AG04449 (cell line): ENCODE measurements around the gene FAM83G.

Experiments
- CTCF ChIA-PET: fragments of 350-600 bp; formaldehyde crosslinking; extraction: SDS; loops from one replicate; lab custom pipeline; 2021; ENCODE audit warnings: antibody characterized with exemption; lab: Yijun Ruan, JAX
- POLR2A ChIA-PET: fragments of 400-600, 350-600 bp; formaldehyde crosslinking; extraction: SDS; loops from one replicate; lab custom pipeline; 2020; ENCODE audit warnings: antibody characterized with exemption, inconsistent platforms; lab: Yijun Ruan, JAX
- DNase-seq: peaks from one replicate; pipeline ENCODE4 v3.0.0-alpha.2; 2010; ENCODE audit warnings: low read depth, low spot score
- H3K4me3 ChIP-seq: 2 replicates; pipeline ENCODE4 v1.5.1; 2011; ENCODE audit warnings: low read depth, mild to moderate bottlenecking, control low read depth, low read length
- TF ChIP-seq, protein P1 (sequence below): IDR thresholded peaks from one replicate; pipeline ENCODE4 v1.5.1; 2011; ENCODE audit warnings: mild to moderate bottlenecking, moderate library complexity, low read length, control low read depth, inconsistent platforms; ENCODE audit not compliant: insufficient read depth; ENCODE audit errors: missing control alignments

Gene FAM83G

DNA sequence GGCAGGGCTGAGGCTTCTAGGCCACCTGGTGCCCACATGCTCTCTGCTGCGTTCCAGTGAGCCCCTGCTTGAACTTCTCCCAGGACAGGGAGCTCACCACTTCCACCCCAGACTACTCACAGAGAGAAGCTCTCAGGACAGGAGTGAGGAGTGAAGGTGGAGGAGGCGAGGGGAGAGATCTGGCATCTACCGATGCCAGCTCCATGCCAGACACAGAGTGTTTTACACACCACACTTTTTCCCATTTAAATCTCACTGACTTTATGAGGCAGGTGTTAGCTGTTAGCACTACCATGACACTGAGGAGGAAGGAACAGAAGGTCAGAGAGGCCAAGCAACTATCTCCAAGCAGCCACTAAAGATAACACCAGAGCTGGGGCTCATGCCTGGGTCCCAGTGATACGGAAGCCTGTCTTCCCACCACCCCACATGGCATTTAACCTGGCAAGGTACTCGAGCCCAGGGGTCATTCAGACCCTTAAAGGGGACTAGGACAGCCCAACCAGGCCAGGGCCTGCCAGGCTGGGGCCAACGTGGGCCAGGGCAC is 6.8 kb downstream of the FAM83G start:
- no peak for DNase-seq
- ChIA-PET CTCF (interaction anchor here (3.6 kb wide), 1 partner anchor 36 kb away, joined by 19 read pairs; no protein-coding TSS in a partner anchor), POLR2A (no interaction called here)
- TF ChIP-seq, protein P1, sequence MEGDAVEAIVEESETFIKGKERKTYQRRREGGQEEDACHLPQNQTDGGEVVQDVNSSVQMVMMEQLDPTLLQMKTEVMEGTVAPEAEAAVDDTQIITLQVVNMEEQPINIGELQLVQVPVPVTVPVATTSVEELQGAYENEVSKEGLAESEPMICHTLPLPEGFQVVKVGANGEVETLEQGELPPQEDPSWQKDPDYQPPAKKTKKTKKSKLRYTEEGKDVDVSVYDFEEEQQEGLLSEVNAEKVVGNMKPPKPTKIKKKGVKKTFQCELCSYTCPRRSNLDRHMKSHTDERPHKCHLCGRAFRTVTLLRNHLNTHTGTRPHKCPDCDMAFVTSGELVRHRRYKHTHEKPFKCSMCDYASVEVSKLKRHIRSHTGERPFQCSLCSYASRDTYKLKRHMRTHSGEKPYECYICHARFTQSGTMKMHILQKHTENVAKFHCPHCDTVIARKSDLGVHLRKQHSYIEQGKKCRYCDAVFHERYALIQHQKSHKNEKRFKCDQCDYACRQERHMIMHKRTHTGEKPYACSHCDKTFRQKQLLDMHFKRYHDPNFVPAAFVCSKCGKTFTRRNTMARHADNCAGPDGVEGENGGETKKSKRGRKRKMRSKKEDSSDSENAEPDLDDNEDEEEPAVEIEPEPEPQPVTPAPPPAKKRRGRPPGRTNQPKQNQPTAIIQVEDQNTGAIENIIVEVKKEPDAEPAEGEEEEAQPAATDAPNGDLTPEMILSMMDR, result no peak
- no peak overlapping the region for H3K4me3 ChIP-seq

DNA sequence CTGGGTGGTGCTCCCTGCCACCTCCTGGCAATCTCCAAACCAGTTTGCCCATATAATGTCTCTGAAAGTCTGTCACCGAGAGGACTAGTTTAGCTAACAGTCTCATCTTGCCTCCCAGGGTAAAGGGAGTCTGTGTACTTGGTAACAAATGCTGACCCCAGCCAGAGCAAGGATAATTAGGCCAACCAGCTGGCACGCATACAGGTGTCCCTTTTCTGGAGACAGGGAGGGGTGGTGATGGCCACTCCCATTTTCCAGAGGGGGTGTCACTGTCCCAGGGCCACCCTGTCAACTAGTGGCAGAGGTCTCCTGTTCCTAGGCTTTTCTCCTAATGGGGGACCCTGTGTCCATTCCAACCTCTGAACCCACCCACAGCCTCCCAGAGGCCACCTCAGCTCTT is 8.1 kb downstream of the FAM83G start:
- TF ChIP-seq, protein P1, result no peak

DNA sequence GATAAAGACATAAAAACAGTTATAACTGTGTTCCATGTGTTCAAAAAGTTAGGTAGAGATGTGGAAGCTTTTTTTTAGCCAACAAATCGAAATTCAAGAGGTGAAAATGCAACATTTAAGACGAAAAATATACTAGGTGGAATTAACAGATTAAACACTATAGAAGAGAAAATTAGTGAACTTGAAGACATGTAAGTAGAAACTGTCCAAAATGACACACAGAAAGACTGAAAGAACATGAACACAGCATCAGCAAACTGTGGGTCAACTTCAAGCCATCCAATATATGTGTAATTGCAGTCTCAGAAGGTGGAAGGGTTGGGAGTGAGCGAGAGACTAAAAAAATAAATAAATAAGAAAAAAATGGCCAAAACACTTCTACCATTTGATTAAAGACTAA is 9.3 kb downstream of the FAM83G start:
- no peak for DNase-seq
- ChIA-PET POLR2A (no interaction called here), CTCF (interaction anchor here (1.0 kb wide), 1 partner anchor 34 kb away, joined by 5 read pairs; no protein-coding TSS in a partner anchor)
- no peak overlapping the region for H3K4me3 ChIP-seq
- TF ChIP-seq, protein P1, result no peak

More for the DNA sequence above, 8.1 kb downstream of the FAM83G start:
- CTCF ChIA-PET, result interaction anchor here (3.6 kb wide), 1 partner anchor 35 kb away, joined by 19 read pairs; no protein-coding TSS in a partner anchor
- DNase-seq, result no peak
- no peak overlapping the region for H3K4me3 ChIP-seq
- POLR2A ChIA-PET, result no interaction called here

DNA sequence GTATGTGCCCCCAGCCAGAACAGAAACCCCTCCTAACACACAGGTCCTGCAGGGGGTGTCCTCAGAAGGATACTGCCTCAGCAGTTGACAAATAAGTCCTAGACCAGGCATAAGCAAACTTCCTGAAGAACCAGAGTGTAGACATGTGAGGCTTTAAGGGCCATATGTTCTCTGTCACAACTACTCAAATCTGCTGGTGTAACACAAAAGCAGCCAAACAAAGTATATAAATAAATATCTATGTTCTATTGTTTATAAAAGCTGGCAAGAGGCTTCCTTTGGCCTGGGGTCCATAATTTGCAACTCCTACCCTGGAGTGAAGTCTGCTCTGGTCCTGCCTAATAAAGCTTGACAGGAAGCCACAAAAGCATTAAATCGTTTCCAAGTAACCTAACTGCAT is 9.9 kb downstream of the FAM83G start:
- CTCF ChIA-PET, result interaction anchor here (1.0 kb wide), 1 partner anchor 34 kb away, joined by 5 read pairs; no protein-coding TSS in a partner anchor

DNA sequence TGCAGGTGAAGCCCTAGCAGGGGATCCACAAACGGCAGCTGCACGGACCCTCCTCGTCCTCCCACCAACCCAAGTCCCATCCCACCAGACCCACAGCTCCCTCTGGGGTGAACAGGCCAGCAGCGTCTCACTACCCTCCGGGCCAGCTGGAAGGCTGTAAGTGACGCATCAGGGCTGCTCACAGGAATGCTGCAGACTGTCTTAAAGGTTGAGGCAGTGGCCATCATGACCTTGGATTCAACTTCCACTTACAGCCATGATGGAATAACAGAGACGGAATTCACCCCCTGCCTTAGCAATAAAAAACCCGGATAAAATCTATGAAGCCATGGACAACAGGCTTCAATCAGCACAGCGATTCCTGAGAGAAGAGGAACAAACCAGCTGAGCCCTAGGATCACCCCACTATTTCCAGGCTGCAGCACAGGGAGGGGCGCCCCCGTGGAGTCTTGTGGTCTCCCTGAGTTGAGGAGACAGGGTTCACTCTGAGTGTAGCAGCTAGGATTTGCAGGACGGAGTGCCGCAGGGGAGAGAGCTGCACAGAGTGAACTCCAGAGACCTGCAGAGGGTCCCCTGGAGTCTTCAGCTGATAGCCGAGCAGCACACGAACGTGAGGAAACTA is 10.5 kb downstream of the FAM83G start:
- no peak overlapping the region for H3K4me3 ChIP-seq
- DNase-seq, result no peak
- CTCF ChIA-PET, result interaction anchor here (0.8 to 1.0 kb wide), 2 partner anchors 22 to 33 kb away, joined by 3 to 5 read pairs; no protein-coding TSS in a partner anchor
- POLR2A ChIA-PET, result no interaction called here
- TF ChIP-seq, protein P1, result no peak

More for the DNA sequence above, 9.9 kb downstream of the FAM83G start:
- no peak overlapping the region for H3K4me3 ChIP-seq
- POLR2A ChIA-PET, result no interaction called here
- DNase-seq, result no peak
- TF ChIP-seq, protein P1, result no peak

DNA sequence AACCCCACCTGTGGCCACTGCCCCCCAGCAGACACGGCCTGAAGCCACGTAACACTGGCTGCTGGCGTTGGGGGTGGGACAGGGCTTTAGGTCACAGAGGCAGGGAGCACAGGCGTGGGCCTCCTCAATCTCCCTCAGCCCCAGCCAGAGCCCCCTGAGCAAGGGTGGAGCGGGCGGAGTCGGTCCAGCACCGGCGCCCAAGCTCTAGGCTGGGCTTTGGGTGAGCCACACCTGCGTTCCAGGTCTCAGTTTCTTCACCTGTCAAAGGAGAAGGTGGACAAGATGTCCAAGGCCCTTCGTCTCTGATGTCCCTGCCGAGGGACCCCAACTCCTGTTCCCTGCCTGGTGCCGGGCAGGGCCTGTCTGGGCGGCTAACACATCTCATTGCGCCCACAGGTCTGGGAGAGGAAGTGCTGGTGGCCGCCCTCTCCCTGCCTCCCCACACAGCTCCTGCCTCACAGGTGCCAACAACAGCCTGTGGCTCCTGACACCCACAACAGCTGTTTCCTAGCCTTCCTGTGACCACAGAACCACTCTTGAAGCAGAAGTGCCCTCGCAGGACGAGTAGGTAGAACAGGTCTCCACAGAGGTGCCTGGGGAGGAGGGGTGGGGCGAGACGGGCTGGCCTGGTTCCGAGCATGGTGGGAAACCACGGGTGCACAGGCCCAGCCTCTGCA is 12.0 kb downstream of the FAM83G start:
- no peak overlapping the region for H3K4me3 ChIP-seq
- TF ChIP-seq, protein P1, result no peak
- POLR2A ChIA-PET, result no interaction called here
- no peak for DNase-seq
- CTCF ChIA-PET, result interaction anchor here (1.0 kb wide), 1 partner anchor 34 kb away, joined by 3 read pairs; no protein-coding TSS in a partner anchor
